ENCODE measurements around the gene ABCB8.

GRCh38 chr7:151016505-151016904 lies 11.7 kb upstream of the ABCB8 start:
- TF ChIP-seq CTCF (conservative IDR thresholded peaks at IDR 0.05; ENCODE audit: low read depth, low read length) (no peak), POLR2A (IDR thresholded peaks at IDR 0.05; ENCODE audit: low read depth, low read length) (no peak)
